HepG2 (cell line): ENCODE measurements around the gene METTL26. TPM values are rescaled to one million over a fixed set of nuclear protein-coding genes. Genes with fewer than 3 reads are reported as not detected.

Experiments used
- ATAC-seq: fragments of 200-7000 bp; cut with Tn5 transposase; 3 replicates; pipeline ENCODE4 v1.9.1; 2020; ENCODE audit warnings: mild to moderate bottlenecking, moderate library complexity
- BruUV-seq: library from RNA; stranded (reverse); fragments of 400-500 nt; replicated peaks from 2 replicates; lab custom pipeline; 2021; lab: Mats Ljungman, UMichigan
- CTCF ChIA-PET: fragments of 300-600 bp; formaldehyde crosslinking; extraction: SDS; loops from one replicate; lab custom pipeline; 2021; ENCODE audit warnings: low total read pairs, inconsistent platforms, low intra/inter-chr PET ratio; lab: Yijun Ruan, JAX
- POLR2A ChIA-PET: fragments of 350-600 bp; sonication (Branson Sonifier 250); formaldehyde crosslinking; loops from one replicate; lab custom pipeline; 2020; ENCODE audit warnings: antibody characterized with exemption, inconsistent platforms; lab: Yijun Ruan, JAX
- DNase-seq: peaks from one replicate; pipeline ENCODE4 v3.0.0-alpha.2; 2015; ENCODE audit warnings: low spot score
- FAIRE-seq: peaks from 3 replicates; lab custom pipeline; 2011; peaks lifted over from hg19 to GRCh38; lab: Jason Lieb, UNC
- H2AFZ ChIP-seq: one replicate; pipeline ENCODE4 v1.6.1; 2011; ENCODE audit warnings: low read length, inconsistent platforms
- H3K27ac ChIP-seq: fragments of 300-600 bp; 3 replicates; pipeline ENCODE4 v1.8.0; 2011; ENCODE audit warnings: mixed run types, mild to moderate bottlenecking, mixed read lengths, low read length, inconsistent platforms; ENCODE audit not compliant: insufficient read depth; ENCODE audit errors: extremely low read length
- H3K27me3 ChIP-seq, 2 experiments: fragments of 200-600 bp in 1 of 2; 2 replicates in 1 of 2; 3 replicates in 1 of 2; pipeline versions ENCODE4 v1.6.0 to v1.8.0; 2011; ENCODE audit warnings: low read length in 2 of 2, mild to moderate bottlenecking in 2 of 2, moderate library complexity in 2 of 2, inconsistent platforms in 1 of 2; ENCODE audit not compliant: insufficient read depth in 2 of 2, control insufficient read depth in 1 of 2
- H3K36me3 ChIP-seq, 2 experiments: fragments of 200-600 bp in 1 of 2; replicated peaks in 1 of 2; 2 replicates in 1 of 2; 3 replicates in 1 of 2; pipeline versions ENCODE4 v1.5.1 to v1.8.0; 2011; ENCODE audit warnings: low read length in 2 of 2, inconsistent platforms in 1 of 2; ENCODE audit not compliant: insufficient read depth in 2 of 2, control insufficient read depth in 1 of 2
- H3K4me1 ChIP-seq: 2 replicates; pipeline ENCODE4 v1.5.1; 2012; ENCODE audit warnings: low read length, inconsistent platforms; ENCODE audit not compliant: insufficient read depth
- H3K4me2 ChIP-seq: 2 replicates; pipeline ENCODE4 v1.6.0; 2011; ENCODE audit warnings: low read depth, low read length, inconsistent platforms
- H3K4me3 ChIP-seq, 3 experiments: fragments of 200-600 bp in 1 of 3; sonication (generic), shearing (Covaris generic) in 1 of 3; replicated peaks in 1 of 3; 2 replicates each; pipeline ENCODE4 v1.5.1; 2011 to 2016; ENCODE audit warnings: low read length in 3 of 3, inconsistent platforms in 2 of 3, low read depth in 2 of 3, mild to moderate bottlenecking in 2 of 3, control low read depth in 1 of 3, mixed read lengths in 1 of 3; ENCODE audit not compliant: insufficient read depth in 1 of 3
- H3K79me2 ChIP-seq: one replicate; pipeline ENCODE4 v1.6.1; 2011; ENCODE audit warnings: low read length, inconsistent platforms; ENCODE audit not compliant: insufficient read depth
- H3K9ac ChIP-seq: 2 replicates; pipeline ENCODE4 v1.6.0; 2011; ENCODE audit warnings: mild to moderate bottlenecking, low read depth, low read length, inconsistent platforms; ENCODE audit not compliant: insufficient read depth
- H3K9me3 ChIP-seq: 2 replicates; pipeline ENCODE4 v1.5.1; 2012; ENCODE audit warnings: mild to moderate bottlenecking, low read length
- H4K20me1 ChIP-seq: 2 replicates; pipeline ENCODE4 v1.6.0; 2011; ENCODE audit warnings: inconsistent platforms, mild to moderate bottlenecking, low read length, moderate library complexity; ENCODE audit not compliant: insufficient read depth
- AGO1 ChIP-seq: fragments of 200-400 bp; formaldehyde crosslinking; IDR thresholded peaks from 2 replicates; pipeline ENCODE4 v1.6.1; 2017; ENCODE audit warnings: mild to moderate bottlenecking, low read depth, low read length, moderate library complexity; ENCODE audit not compliant: poor library complexity, severe bottlenecking
- AGO2 ChIP-seq: fragments of 200-400 bp; formaldehyde crosslinking; optimal IDR thresholded peaks from 2 replicates; pipeline ENCODE3; 2017; ENCODE audit warnings: mild to moderate bottlenecking, low read depth, low read length, moderate library complexity
- BRD4 ChIP-seq: sonication (generic); formaldehyde crosslinking; IDR thresholded peaks from 2 replicates; pipeline ENCODE4 v1.4.0; 2020; ENCODE audit warnings: missing genetic modification reagents
- CBX5 ChIP-seq: sonication (generic); formaldehyde crosslinking; IDR thresholded peaks from 2 replicates; pipeline ENCODE4 v1.4.0; 2020; ENCODE audit warnings: missing genetic modification reagents, borderline replicate concordance
- ERF ChIP-seq: IDR thresholded peaks from 2 replicates; pipeline ENCODE4 v1.6.1; 2018; ENCODE audit warnings: missing biosample characterization, missing genetic modification reagents
- HDAC2 ChIP-seq: sonication (generic); formaldehyde crosslinking; IDR thresholded peaks from 2 replicates; pipeline ENCODE4 v1.4.0; 2020; ENCODE audit warnings: missing genetic modification reagents
- HMG20A ChIP-seq: IDR thresholded peaks from 2 replicates; pipeline ENCODE4 v1.6.1; 2016; ENCODE audit warnings: borderline replicate concordance
- MED13 ChIP-seq: sonication (generic); formaldehyde crosslinking; IDR thresholded peaks from 2 replicates; pipeline ENCODE4 v1.5.0; 2020; ENCODE audit warnings: missing genetic modification reagents
- PHF20 ChIP-seq: sonication (generic); formaldehyde crosslinking; IDR thresholded peaks from 2 replicates; pipeline ENCODE4 v1.5.0; 2020; ENCODE audit warnings: mild to moderate bottlenecking, missing genetic modification reagents
- RBFOX2 ChIP-seq: fragments of 200-400 bp; formaldehyde crosslinking; IDR thresholded peaks from 2 replicates; pipeline ENCODE4 v1.6.1; 2017; ENCODE audit warnings: low read depth, mild to moderate bottlenecking, low read length
- ZIK1 ChIP-seq: sonication (generic); formaldehyde crosslinking; IDR thresholded peaks from 2 replicates; pipeline ENCODE4 v1.5.0; 2020; ENCODE audit warnings: mild to moderate bottlenecking, low read depth, missing genetic modification reagents, borderline replicate concordance
- ZNF160 ChIP-seq: sonication (generic); formaldehyde crosslinking; IDR thresholded peaks from 2 replicates; pipeline ENCODE4 v1.8.0; 2022; ENCODE audit warnings: mild to moderate bottlenecking, inconsistent platforms, missing genetic modification reagents
- WGBS: methylation state at CpG from one replicate; pipeline ENCODE4 v1.1.6; 2017; ENCODE audit warnings: low lambda C conversion rate; 5-methylcytosine and 5-hydroxymethylcytosine counted together
- in situ Hi-C: cut with HindIII; loops from 2 replicates; pipeline ENCODE4 v1.10.0; 2017; ENCODE audit warnings: low pct_unique_long_range_greater_than_20kb; ENCODE audit not compliant: extremely low pct_ligation_motif_present
- intact Hi-C: fragments of 100-400 bp; cut with micrococcal nuclease; formaldehyde crosslinking; loops from one replicate; pipeline ENCODE4 v1.10.0; 2022; ENCODE audit not compliant: unreplicated experiment
- polyA plus RNA-seq, 8 experiments: library from polyadenylated mRNA; depleted of rRNA in 3 of 8; stranded (reverse) in 7 of 8; unstranded in 1 of 8; fragments of >200 nt; fragmentation: Illumina TruSeq in 4 of 8; extraction: Trizol in 4 of 8; gene quantifications; 2 replicates each; pipeline versions ENCODE4 v1.2.1 to v1.2.3, GENCODE V29; 2011 to 2016; ENCODE audit warnings: low read depth in 4 of 8, missing spikeins in 1 of 8, mixed read lengths in 1 of 8; ENCODE audit not compliant: insufficient read depth in 1 of 8
- total RNA-seq, 5 experiments: library from RNA; depleted of rRNA; stranded (reverse); fragments of >200 nt; fragmentation: Illumina TruSeq; extraction: Trizol; gene quantifications; 2 replicates each; pipeline ENCODE4 v1.2.3, GENCODE V29; 2016; ENCODE audit warnings: low read depth in 1 of 5

Gene METTL26
- total and polyA plus RNA-seq, 2 of the 13 experiments (the other 11 are each of a cell fraction or from before 2014, with no cell fraction given), result 65.5 to 70.1 TPM

- TF ChIP-seq ZNF160 (CRISPR knock-in tag), result no peak
- TF ChIP-seq HMG20A (CRISPR knock-in tag), result no peak
- peak; percentile 36; the same call in 1 of the 2 replicates for TF ChIP-seq RBFOX2
- TF ChIP-seq HDAC2, result no peak
- TF ChIP-seq AGO1, result peak; percentile 89
- in situ Hi-C loops (no loop called here), intact Hi-C loops (no loop called here)
- peaks cover 30% of the 10 kb centered on the region for H3K4me1 ChIP-seq
- FAIRE-seq (no peak), DNase-seq (no peak), ATAC-seq (no peak)
- no peak overlapping the region for H2AFZ ChIP-seq
- peaks cover 17% of the 10 kb centered on the region for H3K79me2 ChIP-seq
- WGBS, result 98% methylated on average over 30 of the region's 52 CpGs
- BruUV-seq, result no TSS peak
- no peaks in the 10 kb centered on the region for H3K9me3 ChIP-seq
- ChIA-PET POLR2A (interaction anchor here (0.9 kb wide), 1 partner anchor 23 kb away, joined by 3 read pairs; no protein-coding TSS in a partner anchor), CTCF (no interaction called here)
- no peak overlapping the region for H3K4me2 ChIP-seq
- H3K36me3 ChIP-seq, result peaks cover 22 to 42% of the 10 kb centered on the region in 2 experiments; a peak in 4 of 5 replicates
- H4K20me1 ChIP-seq, result no peaks in the 10 kb centered on the region
- no peak overlapping the region for H3K9ac ChIP-seq
- H3K27me3 ChIP-seq, result no peaks in the 10 kb centered on the region
- no peak overlapping the region for H3K27ac ChIP-seq
- H3K4me3 ChIP-seq, result no peak overlapping the region
These were observed 34.6 kb upstream of the METTL26 start for GRCh38 chr16:670485-671352.

- intact Hi-C loops, result no loop called here
- H3K27me3 ChIP-seq, result no peaks in the 10 kb centered on the region
- H3K4me1 ChIP-seq, result peaks cover 24% of the 10 kb centered on the region
- DNase-seq (no peak), FAIRE-seq (no peak), ATAC-seq (no peak)
- peak overlapping the region; percentile 93 for H3K9ac ChIP-seq
- H3K36me3 ChIP-seq, result peaks cover 22 to 42% of the 10 kb centered on the region in 2 experiments; a peak in 4 of 5 replicates
- in situ Hi-C loops, result no loop called here
- H3K4me2 ChIP-seq, result peak overlapping the region; percentile 92
- ChIA-PET CTCF (no interaction called here), POLR2A (no interaction called here)
- H4K20me1 ChIP-seq, result no peaks in the 10 kb centered on the region
- 94% methylated on average over 2 of the region's 13 CpGs for WGBS
- TF ChIP-seq CBX5 (CRISPR knock-in tag) (no peak), MED13 (no peak), PHF20 (no peak), ERF (CRISPR knock-in tag) (no peak), BRD4 (CRISPR knock-in tag) (0 out of 2 replicates have a peak, but pooled peaks have one; percentile 24), AGO2 (peak; percentile 17), ZIK1 (no peak)
- H3K79me2 ChIP-seq, result peaks cover 17% of the 10 kb centered on the region
- no peak overlapping the region for H2AFZ ChIP-seq
- H3K27ac ChIP-seq, result no peak overlapping the region
- H3K4me3 ChIP-seq, result peak overlapping the region in 2 of 3 experiments; percentile 87 to 96; a peak in 2 of 6 replicates
- no TSS peak for BruUV-seq
- H3K9me3 ChIP-seq, result no peaks in the 10 kb centered on the region
These were observed 33.6 kb upstream of the METTL26 start for GRCh38 chr16:669666-670065.
